ENCODE data around the gene OR4E2.
"Not testable (repeated sequence)": the region's sequence is repeated elsewhere in the genome, so short reads cannot be mapped to it uniquely, and the experiment has no call there.

OR4E2 gene, protein sequence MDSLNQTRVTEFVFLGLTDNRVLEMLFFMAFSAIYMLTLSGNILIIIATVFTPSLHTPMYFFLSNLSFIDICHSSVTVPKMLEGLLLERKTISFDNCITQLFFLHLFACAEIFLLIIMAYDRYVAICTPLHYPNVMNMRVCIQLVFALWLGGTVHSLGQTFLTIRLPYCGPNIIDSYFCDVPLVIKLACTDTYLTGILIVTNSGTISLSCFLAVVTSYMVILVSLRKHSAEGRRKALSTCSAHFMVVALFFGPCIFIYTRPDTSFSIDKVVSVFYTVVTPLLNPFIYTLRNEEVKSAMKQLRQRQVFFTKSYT

GRCh38 chr14:21653331-21653885 lies at the start of gene OR4E2:
TSS of gene OR4E2 (plus strand) at chr14:21653835. CDS start at chr14:21665083, 11,248 bp downstream.
- no peak within 1 kb of the TSS for H3K4me3 ChIP-seq (ENCODE audit: low read depth, low read length)

DNA sequence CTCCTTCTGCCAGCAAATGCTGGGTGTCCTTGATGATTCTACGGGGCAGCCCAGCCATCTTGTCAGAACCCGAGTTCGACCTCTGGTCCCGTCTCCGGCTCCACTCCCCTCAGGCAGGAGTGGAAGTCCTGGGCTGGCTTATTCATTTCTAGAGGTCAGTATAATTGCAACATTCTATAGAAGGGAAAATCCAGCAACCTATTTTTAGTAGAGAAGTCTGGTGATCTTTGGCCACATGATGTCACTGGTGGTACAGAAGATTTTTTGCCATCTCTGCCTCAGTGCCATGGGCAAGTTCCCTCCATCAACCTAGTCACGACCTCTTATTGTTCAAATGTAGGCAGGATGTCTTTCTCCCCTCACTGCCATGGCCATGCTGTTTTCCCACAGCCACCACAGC lies 41.3 kb upstream of the OR4E2 start:
- H3K4me3 ChIP-seq (ENCODE audit: low read depth, low read length), result no peak overlapping the region

DNA sequence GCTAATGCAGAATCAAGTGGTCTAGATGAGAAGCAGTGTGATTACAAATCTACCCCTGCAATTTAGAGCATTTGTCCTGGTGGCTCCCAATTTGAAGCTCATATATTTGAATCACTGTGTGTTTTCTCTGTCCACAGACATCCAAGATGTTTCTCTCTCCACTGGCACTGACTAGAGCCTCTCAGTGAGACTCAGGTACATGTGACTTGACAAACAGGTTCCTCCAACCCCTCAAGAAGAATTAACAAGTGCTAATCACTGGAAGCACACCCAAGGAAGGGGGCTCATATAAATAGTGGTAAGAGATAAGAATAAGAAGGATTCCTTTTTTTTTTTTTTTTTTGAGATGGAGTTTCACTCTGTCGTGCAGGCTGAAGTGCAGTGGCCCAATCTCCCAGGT lies 39.4 kb upstream of the OR4E2 start:
- no peak overlapping the region for H3K4me3 ChIP-seq (ENCODE audit: low read depth, low read length)

- no peak overlapping the region for H3K4me3 ChIP-seq (ENCODE audit: low read depth, low read length)
Observed at GRCh38 chr14:21617614-21618013, 36.0 kb upstream of the OR4E2 start.

DNA sequence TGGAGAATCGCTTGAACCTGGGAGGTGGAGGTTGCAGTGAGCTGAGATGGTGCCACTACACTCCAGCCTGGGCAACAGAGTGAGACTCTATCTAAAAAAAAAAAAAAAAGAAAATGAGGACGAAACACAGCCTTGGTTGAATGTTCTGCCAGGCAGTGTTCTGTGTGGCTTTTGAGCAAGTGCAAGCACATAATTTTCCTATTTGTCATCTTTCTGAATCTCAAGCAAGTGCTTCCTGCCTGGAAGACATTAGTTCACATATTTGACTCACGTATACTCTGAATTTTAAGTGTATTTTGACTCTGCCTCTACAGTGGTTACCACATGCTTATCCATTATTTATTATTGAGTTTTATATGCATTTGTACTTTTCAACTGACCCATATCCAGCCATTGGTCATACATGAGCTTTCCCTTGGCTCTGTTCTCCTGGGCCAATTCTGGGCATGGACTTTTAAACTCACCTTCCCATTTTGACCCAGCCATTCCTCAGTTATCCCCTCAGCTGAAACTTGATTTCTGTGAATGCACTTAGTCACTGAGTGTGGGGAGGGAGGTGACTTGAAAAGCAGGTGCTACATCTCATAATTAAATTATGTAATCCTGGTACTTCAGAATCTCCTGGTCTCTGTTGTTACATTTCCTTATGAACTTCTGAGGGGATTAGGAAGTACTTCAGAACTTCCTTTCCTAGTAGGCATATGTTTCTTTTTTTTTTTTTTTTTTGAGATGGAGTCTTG lies 27.0 kb upstream of the OR4E2 start:
- H3K4me3 ChIP-seq (ENCODE audit: low read depth, low read length), result no peak overlapping the region

DNA sequence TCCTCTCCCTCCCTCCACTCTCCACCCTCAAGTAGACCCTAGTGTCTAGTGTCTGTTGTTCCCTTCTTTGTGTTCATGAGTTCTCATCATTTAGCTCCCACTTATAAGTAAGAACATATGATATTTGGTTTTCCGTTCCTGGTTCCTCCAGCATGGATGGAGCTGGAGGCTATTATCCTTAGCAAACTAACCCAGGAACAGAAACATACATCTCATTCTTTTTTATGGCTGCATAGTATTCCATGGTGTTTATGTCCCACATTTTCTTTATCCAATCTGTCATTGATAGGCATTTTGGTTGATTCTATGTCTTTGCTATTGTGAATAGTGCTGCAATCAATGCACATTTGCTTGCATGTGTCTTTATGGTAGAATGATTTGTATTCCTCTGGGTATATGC lies 23.1 kb upstream of the OR4E2 start:
- not testable (repeated sequence) for H3K4me3 ChIP-seq (ENCODE audit: low read depth, low read length)

DNA sequence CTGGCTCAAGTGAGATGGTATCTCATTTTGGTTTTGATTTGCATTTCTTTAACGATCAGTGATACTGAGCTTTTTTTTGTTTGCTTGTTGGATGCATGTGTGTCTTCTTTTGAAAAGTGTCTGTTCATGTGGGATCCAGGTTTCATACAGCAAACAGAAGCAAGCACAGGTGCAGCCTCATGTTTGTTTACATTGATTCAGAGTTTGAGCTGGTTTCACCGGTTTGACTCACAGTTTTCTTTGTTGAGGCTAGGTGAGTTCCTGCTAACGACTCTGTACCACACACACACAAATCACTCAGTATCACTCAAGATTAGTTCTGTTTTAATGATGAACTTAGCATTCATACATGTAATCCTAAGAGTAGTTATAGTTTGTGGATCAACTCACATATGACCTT lies 22.6 kb upstream of the OR4E2 start:
- H3K4me3 ChIP-seq (ENCODE audit: low read depth, low read length), result no peak overlapping the region

GRCh38 chr14:21634840-21635239 lies 18.8 kb upstream of the OR4E2 start, which contains the start of gene OR10G2:
TSS of gene OR10G2 (minus strand) at chr14:21634940. CDS start at chr14:21634842, 98 bp downstream.
- H3K4me3 ChIP-seq (ENCODE audit: low read depth, low read length), result no peak within 1 kb of the TSS

- H3K4me3 ChIP-seq (ENCODE audit: low read depth, low read length), result no peak overlapping the region
Observed at GRCh38 chr14:21642683-21643082, 11.0 kb upstream of the OR4E2 start.

- H3K4me3 ChIP-seq (ENCODE audit: low read depth, low read length), result no peak overlapping the region
Observed at GRCh38 chr14:21643407-21643806, 10.2 kb upstream of the OR4E2 start.

DNA sequence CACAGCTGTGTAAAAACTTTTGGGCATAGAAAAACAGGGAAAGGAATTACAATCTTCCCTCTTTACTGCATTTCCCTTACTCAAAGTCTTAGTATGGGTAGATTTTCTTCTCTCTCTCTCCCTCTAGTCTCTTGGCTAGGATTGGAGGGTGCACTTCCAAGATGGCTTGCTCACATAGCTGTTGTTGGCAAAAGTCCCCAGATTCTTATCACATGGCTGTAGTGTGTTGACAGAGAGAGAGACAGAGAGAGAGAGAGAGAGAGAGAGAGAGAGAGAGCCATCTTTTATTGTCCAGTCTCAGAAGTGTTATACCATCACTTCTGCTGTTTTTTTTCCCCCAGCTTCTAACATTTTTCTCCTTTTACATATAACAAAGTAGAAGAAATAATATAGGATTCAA lies 6.3 kb upstream of the OR4E2 start:
- H3K4me3 ChIP-seq (ENCODE audit: low read depth, low read length), result no peak overlapping the region

- no peak overlapping the region for H3K4me3 ChIP-seq (ENCODE audit: low read depth, low read length)
Observed at GRCh38 chr14:21652209-21652808, 1.3 kb upstream of the OR4E2 start.

DNA sequence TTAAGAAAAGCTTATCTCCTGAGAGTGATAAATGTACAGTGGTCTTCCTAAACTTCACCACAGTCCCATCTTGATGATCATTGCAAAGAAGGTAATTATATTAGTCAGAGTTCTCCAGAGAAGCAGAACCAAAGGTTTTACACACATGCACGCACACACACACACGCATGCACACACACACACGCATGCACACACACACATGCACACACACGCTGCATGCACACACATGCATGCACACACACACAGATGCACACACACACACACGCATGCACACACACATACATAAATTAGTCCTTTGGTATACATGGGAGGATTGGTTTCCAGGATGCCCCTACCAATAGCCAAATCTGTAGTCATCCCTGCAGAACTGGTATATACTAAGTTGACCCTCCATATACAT lies 580 bp downstream of the OR4E2 start:
- H3K4me3 ChIP-seq (ENCODE audit: low read depth, low read length), result no peak overlapping the region

DNA sequence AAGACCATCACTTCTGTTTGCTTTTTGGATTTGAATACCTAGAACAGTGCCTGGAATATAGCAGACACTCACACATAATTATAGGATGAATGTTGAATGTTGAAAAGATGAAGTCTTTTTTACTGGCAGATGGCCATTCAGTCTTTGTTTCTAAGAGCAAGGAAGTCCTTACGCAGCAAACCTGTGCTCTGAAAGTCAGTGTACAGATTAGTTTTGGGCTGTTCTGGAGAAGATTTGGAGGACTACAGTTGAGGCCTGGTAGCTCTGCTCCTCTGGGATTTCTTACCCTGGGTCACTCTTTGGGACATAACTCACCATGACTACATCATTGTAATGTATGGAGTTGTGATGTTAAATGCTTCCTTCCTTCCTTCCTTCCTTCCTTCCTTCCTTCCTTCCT lies 3.3 kb downstream of the OR4E2 start:
- H3K4me3 ChIP-seq (ENCODE audit: low read depth, low read length), result no peak overlapping the region

DNA sequence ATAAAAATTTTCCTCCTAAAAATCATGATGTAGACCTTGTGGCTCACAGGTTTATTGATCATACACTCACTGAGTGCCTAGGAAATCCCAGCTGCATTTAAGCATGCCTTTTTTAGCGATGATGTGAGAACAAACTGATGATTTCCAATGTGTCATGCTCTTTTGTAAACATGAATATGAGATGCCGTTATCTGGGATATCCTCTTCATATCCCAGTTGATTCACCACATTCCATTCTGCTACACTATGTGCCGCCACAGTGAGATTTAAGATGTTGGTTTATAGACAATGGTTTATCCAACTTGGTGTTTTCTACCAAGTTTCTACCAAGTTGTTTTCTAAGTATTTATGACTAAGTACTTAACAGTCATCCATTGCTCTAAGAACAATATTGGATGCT lies 14.7 kb downstream of the OR4E2 start:
- no peak overlapping the region for H3K4me3 ChIP-seq (ENCODE audit: low read depth, low read length)

- no peak overlapping the region for H3K4me3 ChIP-seq (ENCODE audit: low read depth, low read length)
Observed at GRCh38 chr14:21669284-21669683, 15.6 kb downstream of the OR4E2 start.

GRCh38 chr14:21671371-21671770 lies 17.7 kb downstream of the OR4E2 start:
- no peak overlapping the region for H3K4me3 ChIP-seq (ENCODE audit: low read depth, low read length)

GRCh38 chr14:21672116-21672515 lies 18.5 kb downstream of the OR4E2 start:
- no peak overlapping the region for H3K4me3 ChIP-seq (ENCODE audit: low read depth, low read length)

DNA sequence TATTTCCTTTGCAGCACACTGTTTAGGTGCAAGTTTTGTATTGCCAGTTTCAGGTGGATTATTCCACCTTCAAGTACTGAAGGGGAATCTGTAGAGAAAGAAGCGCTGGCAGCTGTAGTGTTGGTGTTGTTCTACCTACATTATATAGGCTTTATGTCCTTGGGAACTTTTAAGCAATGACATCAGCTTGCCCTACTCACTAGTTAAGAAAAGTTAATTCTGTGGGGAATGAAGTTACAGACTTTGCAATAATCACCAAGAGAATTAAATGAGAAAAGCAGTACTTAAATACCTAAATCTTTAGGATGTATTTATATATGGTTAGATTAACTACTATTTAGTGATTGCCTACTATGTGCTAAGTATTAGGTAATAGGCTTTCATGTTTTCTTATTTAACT lies 20.1 kb downstream of the OR4E2 start, which contains the start of gene OR4E1:
OR4E1 (minus strand) TSS at position 101 of the 400 bp plus-strand sequence. CDS start 2,883 bp downstream, outside the sequence.
- H3K4me3 ChIP-seq (ENCODE audit: low read depth, low read length), result no peak within 1 kb of the TSS

DNA sequence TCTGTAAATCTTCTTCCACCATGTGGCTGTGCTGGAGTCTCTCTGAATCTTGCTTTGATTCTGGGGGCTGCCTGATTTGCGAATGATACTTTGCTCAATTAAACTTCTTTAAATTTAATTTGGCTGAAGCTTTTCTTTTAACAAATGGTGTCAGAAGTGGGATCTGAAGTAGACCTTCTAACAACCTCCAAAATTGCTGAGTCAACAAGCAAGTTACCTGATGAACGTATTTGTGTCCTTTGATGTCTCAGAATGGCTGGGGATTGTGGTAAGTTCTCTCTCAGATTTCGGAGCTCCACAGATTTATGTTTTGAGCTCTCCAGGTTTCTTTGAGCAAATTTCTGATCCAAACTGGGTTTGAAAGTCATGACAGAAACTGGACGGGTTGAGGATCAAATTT lies 21.9 kb downstream of the OR4E2 start:
- no peak overlapping the region for H3K4me3 ChIP-seq (ENCODE audit: low read depth, low read length)

DNA sequence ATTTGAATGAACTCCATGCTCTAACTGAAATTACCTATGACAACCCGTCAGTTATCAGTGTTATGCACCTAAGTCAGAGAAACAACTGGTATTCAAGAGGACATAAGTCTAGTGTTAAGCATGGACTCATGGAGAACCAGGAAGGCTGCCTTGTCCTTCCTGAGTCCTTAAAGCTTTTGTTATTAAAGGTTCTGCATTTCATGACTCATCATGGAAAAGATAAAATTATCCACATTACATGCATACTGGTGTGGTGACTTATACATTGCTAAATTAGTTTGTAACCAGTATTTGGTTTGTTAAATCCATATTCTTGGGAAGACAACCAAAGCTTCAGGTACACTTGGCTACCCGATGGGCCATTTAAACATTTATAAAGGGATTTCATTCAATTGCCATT lies 26.4 kb downstream of the OR4E2 start:
- no peak overlapping the region for H3K4me3 ChIP-seq (ENCODE audit: low read depth, low read length)

- H3K4me3 ChIP-seq (ENCODE audit: low read depth, low read length), result no peak overlapping the region
Observed at GRCh38 chr14:21686468-21686867, 32.8 kb downstream of the OR4E2 start.

Measured in iPS-11a (cell line).